HUDEP-2 (cell line): ENCODE measurements around the gene HNRNPA0.

ENCODE experiments used
- DNase-seq, 76 experiments: peaks; one replicate each; lab custom pipeline; 2025; ENCODE audit not compliant: unreplicated experiment in 76 of 76; lab: John Stamatoyannopoulos, UW

HNRNPA0 gene

GRCh38 chr5:137754961-137755762 is 999 bp upstream of the HNRNPA0 start:
- peak in 8 of 76 experiments; percentile 37 to 73 (median 58) for DNase-seq

GRCh38 chr5:137753691-137754187 is 424 bp downstream of the HNRNPA0 start:
- peak in 24 of 76 experiments; percentile 24 to 90 (median 56) for DNase-seq

DNA sequence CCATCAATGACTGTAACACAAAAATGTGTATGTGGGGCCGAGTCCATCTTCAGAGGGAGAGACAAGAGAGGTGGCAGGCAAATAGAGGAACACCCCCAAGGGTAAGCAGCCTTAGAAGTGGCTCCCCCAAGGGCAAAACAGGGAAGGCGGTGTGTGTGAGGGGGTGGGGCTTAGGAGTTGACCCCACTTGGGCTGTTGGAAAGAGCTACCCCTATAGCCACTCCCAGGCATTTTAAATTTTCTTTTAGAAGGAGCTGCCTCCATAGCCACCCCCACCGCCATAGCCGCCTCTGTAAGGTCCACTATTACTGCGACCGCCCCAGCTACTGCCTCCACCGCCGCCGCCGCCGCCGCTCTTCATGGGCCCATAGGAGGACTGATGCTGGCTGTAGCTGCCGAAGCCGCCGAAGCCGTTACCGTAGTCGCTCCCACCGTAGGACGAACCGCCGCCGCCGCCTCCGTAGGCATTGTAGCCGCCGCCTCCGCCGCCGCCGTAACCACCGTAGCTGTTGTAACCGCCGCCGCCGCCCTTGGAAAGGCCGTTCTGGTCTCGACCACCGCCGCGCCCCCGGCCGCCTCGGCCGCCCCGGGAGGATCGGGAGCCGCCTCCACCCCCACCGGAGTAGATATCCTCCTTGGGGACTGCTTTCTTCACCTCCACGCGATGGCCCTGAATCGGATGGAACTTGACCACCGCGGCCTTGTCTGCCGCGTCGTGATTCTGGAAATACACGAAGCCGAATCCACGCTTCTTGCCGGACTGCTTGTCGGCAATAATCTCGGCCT is 1.1 kb downstream of the HNRNPA0 start:
- peak in 50 of 76 experiments; percentile 3 to 52 (median 25) for DNase-seq

DNA sequence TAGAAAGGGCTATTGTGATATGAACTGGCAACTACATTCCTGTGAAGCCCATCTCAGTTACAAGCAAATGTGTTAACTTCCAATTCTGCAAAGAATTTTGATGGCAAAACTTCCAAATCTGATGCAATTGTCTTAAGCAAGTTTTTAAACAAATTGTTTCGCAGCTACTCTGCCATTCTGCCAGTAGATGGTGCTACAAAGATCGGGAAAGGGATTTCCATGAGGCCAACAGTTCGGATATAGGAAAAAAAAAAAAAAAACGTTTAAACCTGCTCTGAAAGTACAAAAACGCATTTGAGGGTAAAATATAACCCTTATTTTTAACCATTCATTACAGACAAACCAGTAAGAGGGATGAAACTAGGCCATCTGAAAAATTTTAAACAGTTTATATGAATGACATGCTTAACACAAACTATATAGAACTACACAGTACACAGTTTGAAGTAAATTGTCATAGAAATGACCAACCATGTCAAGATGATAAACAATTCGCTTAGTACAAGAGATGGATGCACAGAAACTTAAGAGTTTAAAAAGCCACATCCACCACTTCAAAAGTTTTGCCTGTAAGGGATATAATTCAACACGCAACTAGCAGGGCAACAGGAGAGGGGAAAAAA is 2.2 kb downstream of the HNRNPA0 start:
- peak in 32 of 76 experiments; percentile 1 to 63 (median 28) for DNase-seq

GRCh38 chr5:137750436-137750835 is 3.7 kb downstream of the HNRNPA0 start:
- DNase-seq, result no peak

- DNase-seq, result no peak
Measured at GRCh38 chr5:137747848-137748247, 6.3 kb downstream of the HNRNPA0 start.

GRCh38 chr5:137743031-137743640 is 11.0 kb downstream of the HNRNPA0 start:
- DNase-seq, result peak in 42 of 76 experiments; percentile 3 to 66 (median 22)

GRCh38 chr5:137741718-137742117 is 12.4 kb downstream of the HNRNPA0 start:
- no peak for DNase-seq

DNA sequence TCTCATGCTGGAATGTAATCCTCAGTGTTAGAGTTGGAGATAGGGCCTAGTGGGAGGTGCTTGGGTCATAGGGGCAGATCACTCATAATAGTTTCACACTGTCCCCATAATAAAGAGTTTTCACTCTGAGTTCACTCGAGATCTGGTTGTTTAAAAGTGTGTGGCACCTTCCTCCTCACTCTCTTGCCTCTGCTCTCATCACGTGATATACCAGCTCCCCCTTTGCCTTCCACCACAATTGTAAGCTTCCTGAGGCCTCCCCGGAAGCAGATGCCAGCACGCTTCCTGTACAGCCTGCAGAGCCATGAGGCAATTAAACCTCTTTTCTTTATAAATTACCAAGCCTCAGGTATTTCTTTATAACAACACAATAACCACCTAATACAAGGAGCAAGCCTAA is 14.4 kb downstream of the HNRNPA0 start:
- no peak for DNase-seq

- DNase-seq, result no peak
Measured at GRCh38 chr5:137738947-137739346, 15.2 kb downstream of the HNRNPA0 start.

DNA sequence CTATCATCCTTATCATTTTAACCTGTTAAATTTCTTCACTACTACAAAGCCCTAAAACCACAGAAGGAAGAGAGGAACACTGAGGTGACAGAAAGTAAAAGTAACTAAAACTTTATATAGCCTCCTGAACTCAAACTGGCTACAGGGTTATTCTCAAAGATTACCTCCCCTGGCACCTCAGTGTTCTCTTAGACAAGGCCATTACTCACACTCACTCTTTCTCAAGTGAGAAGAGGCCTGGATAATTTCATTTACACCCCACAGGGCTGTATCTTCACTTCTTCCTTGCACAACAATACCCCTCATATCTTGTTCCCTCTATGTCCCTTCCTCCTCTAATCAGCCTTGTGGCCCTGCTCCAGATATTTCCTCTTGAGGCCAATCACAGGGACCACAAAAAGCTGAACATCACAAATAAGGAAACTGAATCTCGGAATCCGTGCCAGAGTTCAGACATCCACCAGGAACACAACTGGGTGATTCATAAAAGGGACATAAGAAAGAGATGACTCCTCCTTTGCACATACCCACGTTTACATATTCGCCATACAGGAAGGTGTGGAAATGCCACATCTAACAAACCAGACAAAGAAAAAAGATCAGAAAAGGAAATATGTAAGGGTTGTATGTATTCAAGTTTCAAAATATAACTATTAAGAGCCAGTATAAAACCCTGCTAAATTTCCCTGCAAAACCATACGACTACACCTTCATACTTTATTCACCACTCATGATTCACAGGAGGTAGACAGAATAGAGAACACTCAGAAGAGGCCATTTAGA is 16.6 kb downstream of the HNRNPA0 start:
- no peak for DNase-seq

DNA sequence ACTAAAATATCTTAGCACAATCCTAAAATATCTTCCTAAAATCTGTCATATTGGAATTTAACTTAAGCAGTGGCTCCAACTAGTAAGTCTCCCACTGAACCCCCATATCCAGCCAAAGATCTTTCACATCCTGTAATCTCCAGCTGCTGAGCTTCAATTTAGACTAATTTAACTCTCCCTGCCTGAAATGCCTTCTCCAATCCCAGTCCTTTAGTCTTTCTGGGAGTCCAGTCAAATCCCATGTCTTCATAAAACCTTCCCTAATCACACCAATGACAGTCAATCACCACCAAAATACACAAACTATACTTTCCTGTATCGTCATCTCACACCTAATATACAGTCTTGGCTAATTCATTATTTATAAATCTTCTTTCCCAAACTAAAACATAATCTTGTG is 17.7 kb downstream of the HNRNPA0 start:
- no peak for DNase-seq

GRCh38 chr5:137735555-137736284 is 18.4 kb downstream of the HNRNPA0 start, which contains the start of gene KLHL3:
Gene KLHL3, minus strand, starts transcription at chr5:137736089. Its CDS starts 443 bp downstream, at chr5:137735646.
- no peak for DNase-seq

DNA sequence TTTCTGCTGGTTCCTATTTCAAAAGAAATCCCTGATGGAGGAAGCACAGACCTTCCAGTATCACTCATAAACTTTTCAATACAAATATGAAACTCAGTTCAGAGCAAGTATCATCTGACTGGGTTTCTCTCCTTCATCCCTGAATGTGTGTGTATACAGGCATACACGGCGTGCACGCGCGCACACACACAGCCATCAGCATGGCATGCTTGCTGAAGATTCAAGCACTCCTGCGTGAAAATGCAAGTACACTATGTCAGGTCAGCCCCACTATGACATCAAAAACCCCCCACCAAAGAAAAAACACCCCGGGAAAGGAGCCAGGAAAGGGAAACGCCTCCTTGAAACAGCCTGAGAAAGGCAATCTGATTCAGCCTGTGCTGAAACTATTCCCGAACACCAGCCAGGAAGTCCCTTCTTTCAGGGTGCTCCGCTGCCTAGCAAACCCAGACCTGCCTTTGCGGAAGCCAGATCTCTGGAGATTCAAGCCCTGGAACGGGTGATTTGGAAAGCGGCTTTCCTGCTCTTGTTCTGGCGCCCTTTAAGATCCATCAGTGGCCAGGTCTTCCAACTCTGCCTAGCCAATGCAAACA is 19.1 kb downstream of the HNRNPA0 start:
- DNase-seq, result no peak

DNA sequence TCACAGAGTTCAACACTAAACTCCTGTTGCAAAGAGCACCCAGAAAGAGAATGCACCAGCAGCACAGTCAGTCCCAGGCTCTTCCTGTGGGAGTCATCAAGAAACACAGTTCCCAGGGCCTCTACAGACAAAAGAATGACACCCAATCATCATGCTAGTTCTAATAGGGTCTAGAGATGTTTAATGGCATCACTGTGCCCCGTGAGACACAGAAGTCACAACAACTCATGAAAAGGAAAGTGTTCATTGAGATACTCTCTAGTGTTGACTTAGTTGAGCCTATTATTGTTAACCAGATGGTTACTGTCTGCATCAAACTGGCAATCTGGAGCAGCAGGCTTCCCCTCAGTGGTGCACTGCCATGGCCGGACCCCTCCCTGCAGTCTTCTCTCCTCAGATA is 19.8 kb downstream of the HNRNPA0 start:
- no peak for DNase-seq

- DNase-seq, result no peak
Measured at GRCh38 chr5:137733922-137734321, 20.2 kb downstream of the HNRNPA0 start.

DNA sequence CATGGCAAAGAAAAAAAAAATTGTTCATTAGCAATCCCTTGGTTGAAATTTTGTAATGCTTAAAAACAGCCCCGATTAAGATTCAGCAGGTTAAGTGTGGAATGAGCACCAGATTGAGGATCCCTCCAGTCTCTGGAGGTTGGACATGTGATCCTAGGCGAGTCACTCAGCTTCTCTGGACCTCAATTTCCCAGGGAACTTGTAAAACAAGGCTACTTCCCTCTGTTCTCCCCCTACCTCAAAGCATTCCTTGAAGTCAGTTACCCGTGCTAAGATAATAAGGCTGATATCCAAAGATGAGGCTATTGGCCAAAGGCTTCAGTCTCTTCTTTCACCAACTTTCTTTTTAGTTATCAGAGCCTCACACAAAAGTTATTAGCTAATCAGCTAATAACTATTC is 21.2 kb downstream of the HNRNPA0 start:
- DNase-seq, result no peak

DNA sequence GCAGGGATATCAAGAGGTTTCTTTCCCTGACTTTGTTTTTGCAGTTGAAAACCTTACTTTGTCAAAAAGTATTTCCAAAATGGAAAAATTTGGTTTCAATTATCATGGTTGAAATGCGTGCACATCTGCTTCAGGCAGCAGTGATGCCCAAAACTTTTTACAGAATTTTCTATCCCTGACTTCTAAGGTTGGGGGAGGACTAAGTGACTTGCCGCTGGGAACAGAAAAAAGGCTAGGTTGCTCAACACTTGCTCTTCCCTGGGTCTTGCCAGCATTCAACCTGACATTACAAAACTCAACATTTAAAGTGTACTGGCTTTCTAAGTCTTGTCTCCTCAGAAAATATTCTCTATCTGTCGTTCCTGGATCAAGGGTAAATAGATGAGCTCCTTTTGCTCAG is 23.0 kb downstream of the HNRNPA0 start:
- DNase-seq, result no peak

GRCh38 chr5:137730336-137730735 is 23.8 kb downstream of the HNRNPA0 start:
- no peak for DNase-seq
